B cell (primary cell): ENCODE results near the gene COX14.

Experiments used
- EZH2 ChIP-seq: IDR thresholded peaks from 2 replicates; pipeline ENCODE4 v1.6.1; 2012; ENCODE audit warnings: borderline replicate concordance, low read depth, mild to moderate bottlenecking, moderate library complexity, low read length; ENCODE audit not compliant: insufficient read depth, poor library complexity, severe bottlenecking
- TF ChIP-seq, protein P1 (sequence below): fragments of 200-600 bp; IDR thresholded peaks from one replicate; pipeline ENCODE4 v1.8.0; 2022; ENCODE audit warnings: antibody characterized with exemption, mild to moderate bottlenecking

DNA sequence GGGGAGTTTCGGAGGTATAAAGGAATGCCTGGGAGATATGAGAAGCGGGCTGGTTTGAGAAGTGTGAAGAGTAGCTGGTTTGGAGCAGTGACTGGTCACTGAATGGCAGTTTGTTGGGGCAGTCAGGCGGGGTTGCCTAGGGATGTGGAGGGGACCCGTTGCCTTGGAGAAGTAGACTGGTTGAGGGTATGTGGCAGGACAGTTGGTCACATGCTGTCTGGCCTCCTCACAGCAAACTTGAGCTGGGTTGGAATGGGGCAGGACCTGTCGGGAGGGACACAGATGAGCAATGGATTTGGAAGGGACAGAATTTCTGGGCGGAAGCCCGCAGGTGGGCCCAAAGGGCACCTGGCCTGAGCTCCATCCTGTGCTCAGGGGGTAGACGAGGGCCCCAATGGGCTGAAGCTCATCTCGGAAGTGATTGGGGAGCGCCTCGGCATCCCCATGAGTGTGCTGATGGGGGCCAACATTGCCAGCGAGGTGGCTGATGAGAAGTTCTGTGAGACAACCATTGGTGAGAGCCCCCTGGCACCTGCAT lies 6.1 kb upstream of the COX14 start:
- TF ChIP-seq, protein P1, sequence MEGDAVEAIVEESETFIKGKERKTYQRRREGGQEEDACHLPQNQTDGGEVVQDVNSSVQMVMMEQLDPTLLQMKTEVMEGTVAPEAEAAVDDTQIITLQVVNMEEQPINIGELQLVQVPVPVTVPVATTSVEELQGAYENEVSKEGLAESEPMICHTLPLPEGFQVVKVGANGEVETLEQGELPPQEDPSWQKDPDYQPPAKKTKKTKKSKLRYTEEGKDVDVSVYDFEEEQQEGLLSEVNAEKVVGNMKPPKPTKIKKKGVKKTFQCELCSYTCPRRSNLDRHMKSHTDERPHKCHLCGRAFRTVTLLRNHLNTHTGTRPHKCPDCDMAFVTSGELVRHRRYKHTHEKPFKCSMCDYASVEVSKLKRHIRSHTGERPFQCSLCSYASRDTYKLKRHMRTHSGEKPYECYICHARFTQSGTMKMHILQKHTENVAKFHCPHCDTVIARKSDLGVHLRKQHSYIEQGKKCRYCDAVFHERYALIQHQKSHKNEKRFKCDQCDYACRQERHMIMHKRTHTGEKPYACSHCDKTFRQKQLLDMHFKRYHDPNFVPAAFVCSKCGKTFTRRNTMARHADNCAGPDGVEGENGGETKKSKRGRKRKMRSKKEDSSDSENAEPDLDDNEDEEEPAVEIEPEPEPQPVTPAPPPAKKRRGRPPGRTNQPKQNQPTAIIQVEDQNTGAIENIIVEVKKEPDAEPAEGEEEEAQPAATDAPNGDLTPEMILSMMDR, result no peak
- no peak for TF ChIP-seq EZH2
